TTC549 (cell line): ENCODE measurements around the gene TUB.

Experiments
- FAIRE-seq: peaks from 2 replicates; lab custom pipeline; 2012; peaks lifted over from hg19 to GRCh38; lab: Jason Lieb, UNC

The TUB gene

DNA sequence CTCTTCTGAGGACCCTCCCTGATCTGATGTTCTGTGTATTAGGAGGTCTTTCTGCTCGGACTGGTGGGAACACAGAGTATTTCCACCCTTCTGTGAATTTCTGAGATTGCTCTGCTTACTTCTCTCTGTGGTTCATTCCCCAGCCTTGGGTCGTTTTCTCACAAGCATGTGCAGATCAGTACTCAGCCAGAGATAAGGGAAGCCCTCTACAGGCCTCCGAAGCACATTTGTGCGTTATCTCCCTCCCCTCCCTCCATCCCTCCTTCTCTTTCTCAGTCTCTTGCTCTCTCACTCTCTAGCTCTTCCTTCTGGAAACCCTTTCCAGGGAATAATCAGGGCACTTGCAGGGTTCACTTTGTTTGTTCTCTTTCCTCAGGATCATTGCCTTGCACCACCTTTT, 35.2 kb upstream of the TUB start:
- FAIRE-seq: no peak

DNA sequence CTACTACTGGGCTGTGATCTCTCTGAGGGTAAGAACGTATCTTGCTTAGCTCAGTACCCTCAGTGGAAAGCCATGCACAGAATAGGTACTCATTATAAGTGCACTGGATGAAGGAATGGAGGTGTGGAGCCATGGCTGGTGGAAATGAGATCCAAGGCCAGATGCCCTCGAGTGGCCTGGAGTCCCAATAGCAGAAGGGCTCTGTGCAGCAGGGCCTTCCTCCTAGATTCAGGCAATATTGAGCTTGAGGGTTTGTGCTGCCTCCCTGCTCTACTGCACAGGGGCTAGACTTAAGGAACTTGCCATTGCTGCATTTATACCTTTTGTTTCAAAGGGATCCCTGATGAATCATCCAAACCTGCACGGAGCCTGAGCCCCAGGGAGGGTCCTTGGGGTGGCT, 33.6 kb upstream of the TUB start:
- no peak for FAIRE-seq

DNA sequence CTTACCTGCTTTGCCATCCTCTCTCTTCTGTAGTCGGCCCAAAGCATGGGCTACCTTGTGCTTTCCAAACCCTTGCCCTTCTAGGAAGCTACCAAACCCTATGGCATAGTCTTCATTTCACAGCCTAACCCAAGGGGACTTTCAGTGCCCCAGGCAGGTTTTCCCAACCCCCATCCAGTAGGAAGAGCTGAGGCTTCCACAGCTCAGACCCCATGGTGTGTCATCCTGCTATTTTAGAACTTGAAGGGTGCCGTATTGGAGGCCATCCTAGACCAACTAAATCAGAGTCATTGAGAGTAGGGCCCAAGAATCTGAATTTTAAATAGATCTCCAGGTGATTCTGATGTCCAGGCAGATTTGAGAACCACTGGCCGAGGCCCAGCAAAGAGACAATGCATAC, 31.9 kb upstream of the TUB start:
- FAIRE-seq: no peak

DNA sequence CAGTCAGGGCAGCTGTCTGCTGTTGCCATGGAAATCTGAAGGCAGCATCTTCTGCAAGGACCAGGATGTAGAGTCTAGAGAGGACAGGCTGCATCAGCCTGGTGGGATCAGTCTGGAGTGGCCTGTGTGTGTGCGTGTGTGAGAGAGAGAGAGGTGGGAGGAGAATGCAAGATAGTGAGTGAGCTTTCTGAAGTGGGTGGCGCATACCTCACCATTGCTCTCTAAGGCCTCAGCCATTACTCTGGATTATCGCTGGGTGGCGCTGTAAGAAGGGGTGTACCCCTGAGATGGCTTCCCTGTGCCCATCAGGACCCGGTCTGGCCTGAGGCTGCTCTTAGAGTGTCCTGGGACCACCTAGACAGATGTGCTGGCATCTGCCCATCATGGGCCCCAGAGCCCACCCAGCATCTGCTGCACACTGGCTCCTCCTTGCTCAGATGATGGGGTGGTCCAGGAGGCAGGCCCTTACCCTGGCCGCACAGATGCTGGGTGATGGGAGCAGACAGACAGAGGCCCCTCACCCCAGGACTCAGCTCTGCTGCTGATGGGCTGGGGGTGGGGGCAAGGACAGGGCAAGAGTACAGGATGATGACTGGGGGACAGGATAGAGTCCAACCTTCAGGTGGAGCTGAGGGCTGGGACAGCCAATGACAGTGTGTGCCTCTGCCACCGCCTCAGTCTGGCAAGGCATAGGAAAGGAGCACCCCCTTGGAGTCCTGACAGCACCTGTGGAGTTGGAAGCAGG, 25.7 kb upstream of the TUB start:
- no peak for FAIRE-seq

DNA sequence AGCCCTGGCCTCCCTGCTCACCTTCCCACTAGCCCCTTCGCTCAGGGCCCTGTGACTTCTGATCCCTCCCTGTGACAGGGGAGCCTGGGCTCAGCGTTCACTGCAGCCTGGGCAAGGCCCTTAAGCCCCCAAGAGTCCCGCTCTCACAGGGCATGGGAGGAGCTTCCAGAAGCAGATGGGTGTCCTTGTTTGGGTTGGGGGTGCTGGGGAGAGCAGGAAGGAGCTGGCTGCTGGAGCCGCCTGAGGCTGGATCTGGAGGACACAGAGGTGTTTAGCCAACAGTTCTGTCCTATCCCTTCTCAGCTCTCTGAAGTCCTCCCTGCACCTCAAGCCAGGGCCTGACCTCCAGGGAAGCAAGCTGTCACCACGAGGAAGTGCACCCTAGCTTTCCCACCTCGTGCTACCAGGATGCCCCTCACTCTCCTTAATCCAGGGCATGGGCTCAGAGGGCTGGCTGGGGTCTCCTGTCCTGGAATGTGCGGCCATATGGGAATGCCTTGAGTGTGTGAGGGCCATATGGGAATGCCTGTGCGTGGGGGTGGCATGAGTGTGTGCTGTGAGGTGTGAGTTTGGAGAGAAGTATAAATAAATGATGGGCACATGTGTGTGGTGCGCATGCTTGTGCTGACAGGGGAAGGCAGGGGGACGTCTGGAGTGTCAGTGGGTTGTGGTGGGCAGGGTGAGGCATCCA, 25.0 kb upstream of the TUB start:
- no peak for FAIRE-seq

DNA sequence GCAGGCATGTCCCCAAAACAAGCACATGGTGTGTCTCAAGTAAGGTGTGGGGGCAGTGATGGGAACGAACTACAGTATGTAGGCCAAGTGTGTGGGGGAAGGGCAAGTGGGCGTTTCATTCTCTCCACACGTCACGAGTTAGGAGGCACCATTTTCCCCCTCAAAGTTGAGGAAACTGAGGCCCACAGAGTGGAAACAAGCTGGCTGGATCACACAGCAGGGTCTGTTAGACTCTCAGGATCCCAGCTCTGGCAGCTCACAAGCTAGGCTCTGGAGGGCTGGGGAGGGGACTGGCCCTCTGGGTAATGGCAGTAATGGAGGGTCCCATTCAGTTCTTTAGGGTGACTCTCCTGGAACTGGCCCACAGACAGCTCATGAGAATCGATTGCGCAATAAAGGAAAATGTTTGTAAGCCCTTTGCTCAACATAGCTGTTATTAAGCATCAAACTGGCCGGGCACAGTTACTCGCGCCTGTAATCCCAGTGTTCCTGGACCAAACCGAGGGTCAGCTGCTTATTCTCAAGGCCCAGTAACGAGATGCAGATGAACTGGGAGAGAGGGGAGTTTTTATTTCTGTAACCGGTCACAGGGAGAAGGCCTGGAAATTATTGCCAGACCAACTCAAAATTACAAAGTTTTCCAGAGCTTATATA, 24.1 kb upstream of the TUB start:
- FAIRE-seq: no peak

DNA sequence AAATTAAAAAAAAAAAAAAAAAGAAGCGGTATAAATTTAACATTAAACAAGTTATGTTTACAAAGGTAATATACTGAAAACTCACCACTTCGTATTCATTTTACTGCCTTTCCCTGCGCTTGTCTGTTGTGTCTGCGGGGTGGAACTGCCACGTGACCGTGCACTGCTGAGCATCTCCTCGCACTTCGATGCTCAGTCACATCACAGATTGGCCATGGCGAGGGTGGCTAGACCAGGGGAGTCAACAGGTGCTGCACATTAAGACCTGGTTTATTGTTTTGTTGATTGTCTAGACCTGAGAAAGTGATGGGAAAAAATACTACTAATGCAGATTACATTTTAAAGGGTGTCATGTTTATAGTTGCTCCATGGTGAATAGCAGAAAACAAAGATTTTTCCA, 22.8 kb upstream of the TUB start:
- no peak for FAIRE-seq

DNA sequence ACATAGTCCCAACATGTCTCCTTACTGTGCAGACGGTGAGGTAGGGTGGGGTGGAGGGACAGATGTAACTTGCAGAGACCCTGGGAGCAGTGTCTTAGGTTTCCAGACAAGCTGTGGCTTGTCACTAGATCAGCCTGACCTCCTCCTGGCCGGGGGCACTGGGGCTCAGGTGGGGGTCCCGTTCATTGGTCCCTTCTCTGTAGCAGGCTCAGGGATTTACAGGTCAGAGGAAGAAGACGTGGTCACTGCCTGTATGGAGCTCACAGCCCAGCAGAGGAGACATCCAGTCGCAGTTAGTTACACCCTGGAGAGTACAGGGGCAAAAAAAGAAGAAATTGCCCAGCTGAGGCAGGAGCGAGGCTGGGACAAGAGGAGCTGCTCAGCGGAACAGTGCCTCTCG, 22.0 kb upstream of the TUB start:
- no peak for FAIRE-seq

DNA sequence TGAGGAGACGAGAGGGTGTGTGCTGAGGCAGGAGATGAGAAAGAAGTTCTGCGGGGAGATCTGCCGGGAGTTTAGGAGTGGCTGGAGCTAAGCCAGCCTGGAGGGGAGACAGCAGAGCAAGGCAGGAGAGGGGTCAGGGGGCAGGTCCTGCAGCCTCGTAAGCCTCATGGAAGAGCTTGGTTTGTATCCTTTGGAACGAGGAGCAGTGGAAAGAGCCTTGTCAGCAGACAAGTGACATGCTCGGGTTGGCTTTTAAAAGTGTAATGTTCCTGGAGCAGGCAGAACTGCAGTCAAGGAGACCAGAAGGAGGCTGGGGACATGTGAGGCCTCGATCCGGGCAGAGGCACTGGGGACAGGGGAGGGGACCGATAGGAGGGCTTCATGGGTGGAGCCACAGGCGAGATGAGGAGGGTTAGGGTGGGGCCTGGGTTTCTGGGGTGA, 21.4 kb upstream of the TUB start:
- FAIRE-seq: no peak

DNA sequence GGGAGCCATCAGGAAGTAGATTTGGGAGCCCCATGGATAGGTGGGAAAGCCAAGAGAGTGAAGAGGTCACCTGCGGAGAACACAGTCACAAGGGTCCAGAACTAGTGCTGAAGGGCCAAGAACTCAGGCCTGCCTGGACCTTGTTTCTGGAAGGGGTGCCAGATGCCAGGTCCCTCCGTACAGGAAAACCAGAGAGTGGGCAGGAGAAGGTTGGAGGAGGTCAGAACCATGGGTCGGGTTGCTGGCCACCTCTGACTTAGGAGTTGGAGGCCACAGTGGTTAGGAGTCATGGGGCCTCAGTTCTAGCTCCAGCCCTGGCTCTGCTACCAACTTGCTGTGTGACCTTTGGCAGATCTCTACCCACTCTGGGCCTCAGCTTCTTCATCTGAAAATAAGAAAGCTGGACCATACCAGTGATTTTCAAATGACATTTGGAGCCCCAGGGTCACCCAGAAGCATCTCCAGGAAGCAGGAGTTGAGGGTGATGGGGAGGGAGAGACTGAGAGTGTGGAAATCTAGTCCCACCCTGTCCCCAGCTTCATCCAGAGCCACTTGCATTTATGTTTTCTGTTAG, 20.8 kb upstream of the TUB start:
- no peak for FAIRE-seq

DNA sequence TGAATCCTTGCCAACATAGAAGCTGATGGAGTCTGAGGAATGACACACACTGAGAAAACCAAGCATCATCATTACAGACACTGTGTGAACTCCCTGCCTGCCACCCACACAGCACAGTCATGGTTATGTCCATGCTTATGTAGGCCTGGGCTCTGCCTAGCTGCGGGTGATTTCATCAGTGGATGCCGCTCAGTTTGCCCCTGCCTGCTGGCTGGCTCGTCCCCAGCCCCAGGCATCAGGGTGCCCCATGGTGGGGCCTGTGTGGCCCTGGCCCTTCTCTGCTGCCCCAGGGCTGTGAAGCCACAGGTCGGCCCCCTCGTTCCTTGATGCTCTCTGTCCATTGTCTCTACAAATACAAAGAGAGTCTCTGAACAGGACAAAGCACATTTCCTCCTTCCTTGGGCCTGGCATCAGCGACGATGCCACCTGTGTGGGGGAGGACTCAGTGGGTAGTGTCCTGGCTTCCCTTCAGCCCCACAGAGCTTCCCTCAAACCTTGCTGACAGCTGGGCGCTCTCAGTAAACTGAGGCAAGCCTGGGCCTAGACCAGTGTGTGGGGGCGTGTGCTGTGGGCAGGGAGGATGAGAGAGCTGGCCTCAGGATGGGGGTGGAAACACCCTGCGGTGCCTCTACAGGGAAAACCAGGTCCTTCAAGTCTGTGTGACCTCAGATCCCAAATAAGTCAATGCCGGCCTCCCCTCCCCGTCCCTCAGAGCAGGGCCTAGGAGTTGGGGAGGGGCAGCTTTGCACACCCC, 20.0 kb upstream of the TUB start:
- no peak for FAIRE-seq

DNA sequence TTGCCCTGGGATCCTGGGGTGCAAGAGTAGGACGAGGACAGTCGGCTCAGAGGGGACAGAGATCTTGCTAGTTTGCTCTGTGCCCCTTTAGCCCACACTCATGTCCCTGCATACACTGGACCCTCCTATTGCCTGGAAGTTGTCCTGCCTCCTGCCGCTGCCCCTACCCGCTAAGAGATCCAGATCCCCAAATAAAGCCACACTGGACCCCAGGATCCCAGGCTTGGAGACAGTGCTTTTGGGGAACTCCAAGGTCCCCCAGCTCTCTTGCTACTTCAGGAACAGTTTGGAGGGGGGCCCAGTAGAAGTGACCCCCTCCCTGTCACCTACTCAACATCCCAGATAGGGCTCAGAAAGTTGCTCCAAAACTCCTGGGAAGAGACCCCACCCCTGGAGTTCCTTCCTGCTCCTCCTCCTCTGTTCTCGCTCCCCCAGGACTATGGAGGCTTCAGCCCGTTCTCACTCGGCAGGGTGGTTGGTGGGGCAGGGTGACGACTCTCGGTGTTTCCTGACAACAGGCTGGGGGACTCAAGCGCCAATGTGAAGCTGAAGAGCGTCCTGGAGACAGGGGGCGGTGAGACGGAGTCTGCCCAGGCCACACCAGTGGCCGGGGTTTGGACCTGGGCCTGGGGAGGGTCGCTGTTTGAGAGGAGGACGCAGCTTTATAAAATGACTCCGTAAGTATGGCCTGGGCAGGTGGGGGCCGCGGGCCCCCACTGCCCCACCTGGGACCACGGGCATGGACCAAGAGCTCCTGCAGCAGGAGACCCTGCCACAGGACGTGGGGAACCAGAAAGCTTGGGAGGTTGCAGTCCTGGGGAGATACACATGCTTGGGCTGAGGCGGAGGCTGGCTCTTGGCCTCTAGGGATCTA, 19.2 kb upstream of the TUB start:
- FAIRE-seq: no peak

DNA sequence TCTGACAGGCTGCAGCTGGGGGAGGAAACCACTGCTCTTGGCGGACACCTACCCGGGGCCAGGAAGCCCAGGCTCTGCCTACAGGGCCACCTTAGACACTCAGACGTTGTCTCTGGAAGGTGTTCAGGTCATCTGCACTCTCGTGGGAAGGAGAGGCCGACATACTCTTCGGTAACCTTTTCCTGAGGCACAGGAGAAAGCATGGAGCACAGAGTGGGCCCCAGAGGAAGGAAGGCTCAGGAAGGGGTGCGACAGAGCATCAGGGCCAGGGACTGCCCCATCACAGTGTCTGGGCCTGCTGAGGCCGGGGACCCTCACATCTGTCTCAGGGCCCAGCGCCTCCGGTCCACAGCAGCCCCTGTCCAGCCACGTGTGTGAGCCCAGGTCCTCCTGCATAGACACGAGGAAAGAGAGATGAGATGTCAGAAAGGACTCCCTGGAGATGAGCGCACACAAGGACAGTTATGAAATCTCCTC, 18.2 kb upstream of the TUB start:
- FAIRE-seq: no peak

DNA sequence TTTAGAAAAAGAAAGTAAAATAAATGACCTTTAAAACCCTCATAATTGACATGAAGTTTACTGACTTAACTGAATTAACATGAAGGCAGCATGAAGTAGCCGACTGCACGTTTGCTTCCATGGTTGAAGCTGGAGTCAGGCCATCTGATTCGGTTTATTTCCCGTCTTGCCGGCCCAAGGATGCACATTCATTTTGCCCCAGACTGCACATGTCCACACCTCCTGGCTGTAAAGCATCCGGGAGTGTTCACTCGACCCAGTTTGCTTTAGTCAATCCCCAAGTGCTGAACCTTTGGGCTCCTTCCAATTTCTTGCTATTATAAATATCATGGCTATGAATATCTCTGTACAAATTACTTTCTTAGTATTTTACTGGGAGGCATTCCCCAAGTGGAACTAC, 17.7 kb upstream of the TUB start:
- FAIRE-seq: no peak

DNA sequence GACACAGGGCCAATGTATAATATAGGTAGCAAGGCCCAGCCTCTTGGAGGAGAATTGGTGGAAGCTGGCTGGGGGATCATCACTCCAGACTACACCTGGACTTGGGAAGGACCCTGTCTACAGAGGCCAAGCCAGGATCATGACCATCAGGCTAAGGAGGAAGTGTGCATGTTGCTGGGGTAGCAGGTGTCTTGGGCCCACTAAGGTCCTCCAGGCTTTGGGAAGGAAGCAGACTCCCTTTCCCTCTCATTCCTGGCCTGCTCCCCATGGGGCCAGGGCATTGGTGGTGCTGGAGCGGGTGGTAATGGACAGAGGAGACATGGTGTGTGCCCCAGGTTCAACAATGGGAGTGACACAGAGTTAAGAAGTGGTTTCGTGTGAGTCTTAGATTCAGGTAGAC, 16.0 kb upstream of the TUB start:
- FAIRE-seq: no peak

DNA sequence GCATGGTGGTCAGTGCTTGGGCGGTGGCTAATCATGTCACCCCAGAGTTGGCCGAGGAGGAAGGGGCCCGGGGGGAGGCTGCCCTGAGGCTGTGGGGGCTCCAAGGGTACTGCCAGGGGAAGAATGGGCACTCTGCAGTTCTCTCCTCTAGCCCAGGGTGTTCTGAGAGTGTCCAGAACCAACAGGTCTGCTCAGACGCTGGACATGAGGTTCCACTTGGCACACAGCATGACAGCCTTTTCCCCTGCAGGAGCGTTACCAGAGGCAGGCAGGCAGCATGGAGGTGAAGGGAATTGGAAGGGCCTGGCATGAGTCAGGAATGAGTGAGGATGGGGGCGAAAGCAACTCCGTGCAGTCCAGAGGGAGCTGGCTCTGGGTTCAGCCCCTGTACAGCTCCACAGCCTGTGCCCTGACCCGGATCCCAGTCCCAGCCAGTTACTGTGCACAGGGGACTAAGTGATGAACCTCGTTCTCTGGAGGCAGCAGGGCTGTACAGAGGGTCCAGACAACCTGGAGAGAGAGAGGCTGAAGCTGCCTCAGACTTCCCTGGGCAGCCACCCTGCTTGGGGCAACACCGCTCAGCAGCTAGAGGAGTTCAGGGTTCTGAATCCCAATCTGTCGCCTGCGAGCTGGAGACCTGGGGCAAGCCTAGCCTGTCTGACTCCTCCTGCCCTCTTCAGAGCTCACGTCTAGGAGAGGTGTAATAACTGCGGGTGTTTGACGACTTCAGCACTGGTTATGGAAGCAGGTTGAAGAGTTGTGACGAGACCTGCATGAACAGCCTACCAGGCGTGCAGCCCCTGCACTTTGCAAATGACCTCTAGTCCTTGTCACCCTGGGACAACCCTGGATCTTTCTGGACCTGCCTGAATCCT, 14.7 kb upstream of the TUB start:
- FAIRE-seq: no peak

DNA sequence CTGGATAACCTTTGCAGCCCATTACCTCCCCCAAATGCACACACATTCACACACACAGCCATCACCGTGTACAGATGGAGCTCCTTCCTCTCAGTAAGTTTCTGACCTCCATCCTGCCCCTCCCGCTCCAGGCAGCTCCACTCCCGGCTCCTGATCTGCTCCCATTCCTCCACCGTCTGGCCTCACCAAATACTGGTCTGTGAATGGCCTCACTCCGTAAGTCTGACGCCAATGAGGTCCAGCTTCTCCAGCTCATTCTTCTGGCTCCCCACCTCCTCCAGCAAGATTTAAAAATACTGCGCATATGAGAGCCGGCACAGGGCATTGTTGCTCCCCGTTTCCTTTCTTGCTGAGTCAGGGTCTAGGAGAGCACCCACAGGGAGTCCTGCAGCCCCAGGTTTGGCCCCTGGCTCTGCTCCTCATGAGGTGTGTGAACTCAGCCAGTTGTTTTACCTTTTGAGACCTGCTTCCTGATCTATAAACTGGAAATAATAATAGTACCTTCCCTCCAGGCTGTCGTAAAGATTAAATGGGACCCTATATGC, 14.0 kb upstream of the TUB start:
- no peak for FAIRE-seq

DNA sequence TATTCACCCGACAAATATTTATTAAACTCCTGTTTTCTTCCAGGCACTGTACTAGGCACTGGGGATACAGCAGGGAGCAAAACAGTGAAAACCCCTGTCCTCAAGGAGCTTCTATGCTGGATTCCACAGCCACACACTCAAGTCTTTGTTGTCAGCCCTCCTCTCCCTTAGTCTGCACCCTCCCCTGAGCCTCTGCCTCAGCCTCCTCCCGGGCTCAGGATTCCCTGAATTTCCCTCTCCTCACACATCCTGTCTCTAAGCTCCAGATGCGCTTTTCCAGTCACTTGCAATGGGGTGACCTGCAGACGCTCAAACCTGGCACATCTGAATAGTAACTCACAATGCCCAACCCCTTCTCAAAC, 13.5 kb upstream of the TUB start:
- no peak for FAIRE-seq

DNA sequence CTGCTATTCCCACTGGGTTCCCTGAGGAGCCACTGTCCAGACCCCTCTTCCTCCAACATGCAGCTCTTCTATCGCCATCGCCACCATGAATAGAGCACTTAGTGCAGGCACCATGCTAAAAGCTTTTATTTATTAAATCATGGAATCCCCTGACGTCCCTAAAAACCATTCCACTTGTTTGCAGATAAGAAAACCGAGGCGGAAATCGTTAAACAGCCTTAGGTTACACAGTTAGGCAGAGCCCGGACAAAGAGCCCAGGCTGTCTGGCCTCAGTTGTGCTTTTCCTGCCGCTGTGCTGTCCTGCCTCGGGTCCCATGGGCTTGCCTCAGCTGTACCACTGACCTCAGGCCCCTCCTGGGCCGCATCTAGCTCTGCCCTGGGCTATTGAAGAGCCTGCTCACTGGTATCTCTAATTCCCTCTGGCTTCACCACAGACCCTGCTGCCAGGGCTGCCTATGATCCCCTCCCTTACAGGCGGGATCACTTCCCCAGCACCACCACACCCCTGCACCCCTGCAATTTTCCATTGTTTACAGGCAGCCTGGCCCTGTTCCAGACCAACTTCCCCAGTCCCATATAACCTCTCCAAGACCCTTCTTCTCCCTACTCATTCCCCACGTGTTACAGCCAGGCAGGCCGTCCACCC, 13.0 kb upstream of the TUB start:
- FAIRE-seq: no peak
